Measurements from ENCODE around the gene TRABD2A. TPM values are rescaled to one million over a fixed set of nuclear protein-coding genes. Genes with fewer than 3 reads are reported as not detected.

TRABD2A gene
- total and polyA plus RNA-seq, 4 experiments from 2014 or later, result 67.1 to 90.7 (median 82.2) TPM

GRCh38 chr2:84832772-84833461 lies 48.0 kb downstream of the TRABD2A start:
- peak overlapping the region; percentile 59 for H3K27ac ChIP-seq (ENCODE audit: low read depth, low read length)

GRCh38 chr2:84830758-84831500 lies 50.0 kb downstream of the TRABD2A start:
- Mint-ChIP-seq H3K4me1 (peaks cover 11 to 46% (median 31%) of the 10 kb centered on the region in 4 donors), H3K9me3 (peaks cover 0 to 9% (median 3%) of the 10 kb centered on the region in 8 donors), H3K27me3 (no peaks in the 10 kb centered on the region), H3K4me3 (peak overlapping the region in 6 of 8 donors; percentile 4 to 77 (median 51)), H3K36me3 (peaks cover 34 to 59% of the 10 kb centered on the region in 2 donors), H3K27ac (peak overlapping the region in 3 of 7 donors; percentile 71 to 94 (median 93))
- CTCF ChIA-PET (ENCODE audit: partially characterized antibody), result no interaction called here
- H3K27me3 ChIP-seq (ENCODE audit: insufficient read depth, low read length), result no peaks in the 10 kb centered on the region
- intact Hi-C loops (cut with micrococcal nuclease), result loop anchor here (5.0 kb wide), 1 partner anchor 36 kb away; no protein-coding TSS in a partner anchor
- POLR2A ChIA-PET (ENCODE audit: partially characterized antibody), result interaction anchor here (1.0 to 3.6 kb wide), 6 partner anchors 11 to 95 kb away, joined by 3 to 40 read pairs (median 14); partner anchors contain the start of gene TRABD2A
- peaks cover 89% of the 10 kb centered on the region for H3K4me1 ChIP-seq (ENCODE audit: insufficient read depth, low read length)
- H3K4me3 ChIP-seq (ENCODE audit: low read length in 2 of 2), result peak overlapping the region in 1 of 2 donors; percentile 6
- H3K27ac ChIP-seq (ENCODE audit: low read depth, low read length), result no peak overlapping the region
- H3K9me3 ChIP-seq (ENCODE audit: control insufficient read depth in 1 of 2, low read length in 2 of 2), result no peaks in the 10 kb centered on the region
- H3K36me3 ChIP-seq (ENCODE audit: insufficient read depth, low read length), result peaks cover 5% of the 10 kb centered on the region
- DNase-seq, result no peak

More at GRCh38 chr2:84832772-84833461, 48.0 kb downstream of the TRABD2A start:
- Mint-ChIP-seq H3K9me3 (peaks cover 2 to 22% (median 10%) of the 10 kb centered on the region in 8 donors), H3K4me3 (peak overlapping the region; percentile 52 to 84 (median 78)), H3K27ac (peak overlapping the region in 4 of 7 donors; percentile 93 to 96 (median 94)), H3K36me3 (peaks cover 41 to 61% of the 10 kb centered on the region in 2 donors), H3K27me3 (no peaks in the 10 kb centered on the region), H3K4me1 (peaks cover 27 to 49% (median 39%) of the 10 kb centered on the region in 4 donors)
- DNase-seq, result peak in 2 of 5 donors; percentile 15 to 38
- peak overlapping the region in 1 of 2 donors; percentile 39 for H3K4me3 ChIP-seq (ENCODE audit: low read length in 2 of 2)
- POLR2A ChIA-PET (ENCODE audit: partially characterized antibody), result interaction anchor here (1.0 to 3.6 kb wide), 13 partner anchors 8 to 93 kb away, joined by 3 to 40 read pairs (median 8); partner anchors contain the start of genes TMSB10 and TRABD2A
- H3K9me3 ChIP-seq (ENCODE audit: control insufficient read depth in 1 of 2, low read length in 2 of 2), result no peaks in the 10 kb centered on the region
- peaks cover 13% of the 10 kb centered on the region for H3K36me3 ChIP-seq (ENCODE audit: insufficient read depth, low read length)
- H3K4me1 ChIP-seq (ENCODE audit: insufficient read depth, low read length), result peaks cover 87% of the 10 kb centered on the region
- CTCF ChIA-PET (ENCODE audit: partially characterized antibody), result interaction anchor here (0.9 to 3.0 kb wide), 8 partner anchors 9 to 113 kb away, joined by 3 to 19 read pairs (median 7); no protein-coding TSS in a partner anchor
- no peaks in the 10 kb centered on the region for H3K27me3 ChIP-seq (ENCODE audit: insufficient read depth, low read length)
- intact Hi-C loops (cut with micrococcal nuclease), result loop anchor here (5.0 kb wide), 1 partner anchor 34 kb away; no protein-coding TSS in a partner anchor

GRCh38 chr2:84830095-84830494 lies 50.8 kb downstream of the TRABD2A start:
- ChIA-PET POLR2A (ENCODE audit: partially characterized antibody) (interaction anchor here (1.4 kb wide), 1 partner anchor 19 kb away, joined by 3 read pairs; no protein-coding TSS in a partner anchor), CTCF (ENCODE audit: partially characterized antibody) (no interaction called here)
- Histone ChIP-seq H3K4me3 (ENCODE audit: low read length in 2 of 2) (no peak overlapping the region), H3K9me3 (ENCODE audit: control insufficient read depth in 1 of 2, low read length in 2 of 2) (no peaks in the 10 kb centered on the region), H3K27me3 (ENCODE audit: insufficient read depth, low read length) (no peaks in the 10 kb centered on the region), H3K27ac (ENCODE audit: low read depth, low read length) (no peak overlapping the region), H3K4me1 (ENCODE audit: insufficient read depth, low read length) (peaks cover 86% of the 10 kb centered on the region), H3K36me3 (ENCODE audit: insufficient read depth, low read length) (peaks cover 4% of the 10 kb centered on the region)
- H3K9me3 Mint-ChIP-seq, result peaks cover 0 to 3% (median 0%) of the 10 kb centered on the region in 8 donors
- H3K27ac Mint-ChIP-seq, result no peak overlapping the region
- peaks cover 9 to 44% (median 30%) of the 10 kb centered on the region in 4 donors for H3K4me1 Mint-ChIP-seq
- DNase-seq, result no peak
- H3K36me3 Mint-ChIP-seq, result peaks cover 34 to 57% of the 10 kb centered on the region in 2 donors
- H3K27me3 Mint-ChIP-seq, result no peaks in the 10 kb centered on the region
- intact Hi-C loops (cut with micrococcal nuclease), result loop anchor here (5.0 kb wide), 1 partner anchor 37 kb away; no protein-coding TSS in a partner anchor
- no peak overlapping the region for H3K4me3 Mint-ChIP-seq

GRCh38 chr2:84829693-84830092 lies 51.2 kb downstream of the TRABD2A start:
- H3K9me3 Mint-ChIP-seq, result no peaks in the 10 kb centered on the region
- H3K27ac Mint-ChIP-seq, result no peak overlapping the region
- no peaks in the 10 kb centered on the region for H3K27me3 ChIP-seq (ENCODE audit: insufficient read depth, low read length)
- H3K4me3 ChIP-seq (ENCODE audit: low read length in 2 of 2), result no peak overlapping the region
- intact Hi-C loops (cut with micrococcal nuclease), result loop anchor here (5.0 kb wide), 1 partner anchor 38 kb away; no protein-coding TSS in a partner anchor
- H3K36me3 ChIP-seq (ENCODE audit: insufficient read depth, low read length), result no peaks in the 10 kb centered on the region
- peaks cover 31 to 55% of the 10 kb centered on the region in 2 donors for H3K36me3 Mint-ChIP-seq
- peaks cover 7 to 43% (median 29%) of the 10 kb centered on the region in 4 donors for H3K4me1 Mint-ChIP-seq
- H3K9me3 ChIP-seq (ENCODE audit: control insufficient read depth in 1 of 2, low read length in 2 of 2), result no peaks in the 10 kb centered on the region
- no peak overlapping the region for H3K27ac ChIP-seq (ENCODE audit: low read depth, low read length)
- H3K4me3 Mint-ChIP-seq, result no peak overlapping the region
- DNase-seq, result no peak
- no peaks in the 10 kb centered on the region for H3K27me3 Mint-ChIP-seq
- ChIA-PET CTCF (ENCODE audit: partially characterized antibody) (no interaction called here), POLR2A (ENCODE audit: partially characterized antibody) (interaction anchor here (1.4 kb wide), 1 partner anchor 20 kb away, joined by 3 read pairs; no protein-coding TSS in a partner anchor)
- peaks cover 86% of the 10 kb centered on the region for H3K4me1 ChIP-seq (ENCODE audit: insufficient read depth, low read length)

GRCh38 chr2:84827978-84828575 lies 52.8 kb downstream of the TRABD2A start:
- intact Hi-C loops (cut with micrococcal nuclease), result no loop called here
- no peak overlapping the region for H3K4me3 ChIP-seq (ENCODE audit: low read length in 2 of 2)
- no peak overlapping the region for H3K27ac ChIP-seq (ENCODE audit: low read depth, low read length)
- H3K4me1 Mint-ChIP-seq, result peaks cover 15 to 36% (median 22%) of the 10 kb centered on the region in 4 donors
- no peak for DNase-seq
- H3K27ac Mint-ChIP-seq, result peak overlapping the region in 5 of 7 donors; percentile 71 to 92 (median 77)
- peaks cover 4% of the 10 kb centered on the region for H3K36me3 ChIP-seq (ENCODE audit: insufficient read depth, low read length)
- peak overlapping the region in 6 of 8 donors; percentile 43 to 71 (median 65) for H3K4me3 Mint-ChIP-seq
- no peaks in the 10 kb centered on the region for H3K9me3 ChIP-seq (ENCODE audit: control insufficient read depth in 1 of 2, low read length in 2 of 2)
- H3K27me3 ChIP-seq (ENCODE audit: insufficient read depth, low read length), result no peaks in the 10 kb centered on the region
- no peaks in the 10 kb centered on the region for H3K27me3 Mint-ChIP-seq
- no peaks in the 10 kb centered on the region for H3K9me3 Mint-ChIP-seq
- POLR2A ChIA-PET (ENCODE audit: partially characterized antibody), result interaction anchor here (1.1 to 4.9 kb wide), 7 partner anchors 13 to 98 kb away, joined by 3 to 26 read pairs (median 6); partner anchors contain the start of gene TMSB10
- H3K4me1 ChIP-seq (ENCODE audit: insufficient read depth, low read length), result peaks cover 71% of the 10 kb centered on the region
- H3K36me3 Mint-ChIP-seq, result peaks cover 33 to 50% of the 10 kb centered on the region in 2 donors
- CTCF ChIA-PET (ENCODE audit: partially characterized antibody), result interaction anchor here (1.3 to 4.0 kb wide), 6 partner anchors 10 to 302 kb away, joined by 3 to 16 read pairs (median 4); no protein-coding TSS in a partner anchor

- CTCF ChIA-PET (ENCODE audit: partially characterized antibody), result interaction anchor here (1.4 kb wide), 1 partner anchor 18 kb away, joined by 4 read pairs; no protein-coding TSS in a partner anchor
- no peak for DNase-seq
- H3K36me3 ChIP-seq (ENCODE audit: insufficient read depth, low read length), result peaks cover 4% of the 10 kb centered on the region
- H3K9me3 Mint-ChIP-seq, result no peaks in the 10 kb centered on the region
- H3K27ac ChIP-seq (ENCODE audit: low read depth, low read length), result no peak overlapping the region
- peaks cover 37% of the 10 kb centered on the region for H3K4me1 ChIP-seq (ENCODE audit: insufficient read depth, low read length)
- peaks cover 29 to 54% (median 40%) of the 10 kb centered on the region in 4 donors for H3K4me1 Mint-ChIP-seq
- no peak overlapping the region for H3K4me3 Mint-ChIP-seq
- H3K27me3 ChIP-seq (ENCODE audit: insufficient read depth, low read length), result no peaks in the 10 kb centered on the region
- peaks cover 53 to 57% of the 10 kb centered on the region in 2 donors for H3K36me3 Mint-ChIP-seq
- POLR2A ChIA-PET (ENCODE audit: partially characterized antibody), result no interaction called here
- peak overlapping the region in 1 of 7 donors; percentile 74 for H3K27ac Mint-ChIP-seq
- H3K9me3 ChIP-seq (ENCODE audit: control insufficient read depth in 1 of 2, low read length in 2 of 2), result no peaks in the 10 kb centered on the region
- intact Hi-C loops (cut with micrococcal nuclease), result no loop called here
- no peaks in the 10 kb centered on the region for H3K27me3 Mint-ChIP-seq
- H3K4me3 ChIP-seq (ENCODE audit: low read length in 2 of 2), result no peak overlapping the region
Observed at GRCh38 chr2:84823788-84824187, 57.1 kb downstream of the TRABD2A start.
